GM23248 (cell line): Measurements from ENCODE around the gene STIM2.

Experiments
- EZH2 ChIP-seq: fragments of 200-600 bp; sonication (generic); IDR thresholded peaks from 2 replicates; pipeline ENCODE4 v1.6.1; 2018; ENCODE audit warnings: antibody characterized with exemption, mild to moderate bottlenecking; ENCODE audit not compliant: insufficient read depth, poor library complexity, severe bottlenecking
- EZH2phosphoT487 ChIP-seq: fragments of 200-600 bp; sonication (generic); IDR thresholded peaks from 2 replicates; pipeline ENCODE4 v1.6.1; 2018; ENCODE audit warnings: antibody characterized with exemption, moderate library complexity, mild to moderate bottlenecking, low read depth; ENCODE audit not compliant: insufficient read depth

GRCh38 chr4:26873391-26874026, 12.9 kb downstream of the STIM2 start:
- TF ChIP-seq EZH2phosphoT487, result no peak
- TF ChIP-seq EZH2, result no peak
